ENCODE results near the gene RPL39L. TPM values are rescaled to one million over a fixed set of nuclear protein-coding genes. Genes with fewer than 3 reads are reported as not detected.

The RPL39L gene
- total and polyA plus RNA-seq, 3 donors from 2014 or later, result 93.0 to 421 (median 101) TPM

DNA sequence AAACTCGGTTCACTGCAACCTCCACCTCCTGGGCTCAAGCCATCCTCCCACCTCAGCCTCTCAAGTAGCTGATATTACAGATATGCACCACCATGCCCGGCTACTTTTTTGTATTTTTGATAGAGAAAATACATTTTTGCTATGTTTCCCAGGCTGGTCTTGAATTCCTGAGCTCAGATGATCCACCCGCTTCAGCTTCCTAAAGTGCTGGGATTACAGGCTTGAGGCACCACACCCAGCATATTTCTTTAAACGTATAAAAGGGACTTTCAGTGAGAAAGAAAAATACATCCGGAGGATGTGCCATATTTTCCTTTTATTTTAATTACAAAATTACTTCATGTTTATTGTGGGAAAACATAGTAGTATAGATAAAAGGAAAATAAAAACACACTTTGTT lies 55.2 kb downstream of the RPL39L start:
- no peaks in the 10 kb centered on the region for H3K9me3 ChIP-seq
- intact Hi-C loops (cut with DNase I; ENCODE audit: low total_unique reads), result no loop called here
- DNase-seq, result no peak
- H3K36me3 ChIP-seq (ENCODE audit: low read depth, missing control alignments), result no peaks in the 10 kb centered on the region
- H3K27ac ChIP-seq, result no peak overlapping the region
- H3K27me3 ChIP-seq, result no peaks in the 10 kb centered on the region
- no peak for TF ChIP-seq POLR2A (IDR thresholded peaks at IDR 0.05)
- TF ChIP-seq, protein P1, sequence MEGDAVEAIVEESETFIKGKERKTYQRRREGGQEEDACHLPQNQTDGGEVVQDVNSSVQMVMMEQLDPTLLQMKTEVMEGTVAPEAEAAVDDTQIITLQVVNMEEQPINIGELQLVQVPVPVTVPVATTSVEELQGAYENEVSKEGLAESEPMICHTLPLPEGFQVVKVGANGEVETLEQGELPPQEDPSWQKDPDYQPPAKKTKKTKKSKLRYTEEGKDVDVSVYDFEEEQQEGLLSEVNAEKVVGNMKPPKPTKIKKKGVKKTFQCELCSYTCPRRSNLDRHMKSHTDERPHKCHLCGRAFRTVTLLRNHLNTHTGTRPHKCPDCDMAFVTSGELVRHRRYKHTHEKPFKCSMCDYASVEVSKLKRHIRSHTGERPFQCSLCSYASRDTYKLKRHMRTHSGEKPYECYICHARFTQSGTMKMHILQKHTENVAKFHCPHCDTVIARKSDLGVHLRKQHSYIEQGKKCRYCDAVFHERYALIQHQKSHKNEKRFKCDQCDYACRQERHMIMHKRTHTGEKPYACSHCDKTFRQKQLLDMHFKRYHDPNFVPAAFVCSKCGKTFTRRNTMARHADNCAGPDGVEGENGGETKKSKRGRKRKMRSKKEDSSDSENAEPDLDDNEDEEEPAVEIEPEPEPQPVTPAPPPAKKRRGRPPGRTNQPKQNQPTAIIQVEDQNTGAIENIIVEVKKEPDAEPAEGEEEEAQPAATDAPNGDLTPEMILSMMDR (IDR thresholded peaks at IDR 0.05), result no peak
- no peaks in the 10 kb centered on the region for H3K4me1 ChIP-seq
- 45 to 73% methylated on average over 5 of the region's 5 CpGs for WGBS, 2 donors
- H3K4me3 ChIP-seq, result no peak overlapping the region

DNA sequence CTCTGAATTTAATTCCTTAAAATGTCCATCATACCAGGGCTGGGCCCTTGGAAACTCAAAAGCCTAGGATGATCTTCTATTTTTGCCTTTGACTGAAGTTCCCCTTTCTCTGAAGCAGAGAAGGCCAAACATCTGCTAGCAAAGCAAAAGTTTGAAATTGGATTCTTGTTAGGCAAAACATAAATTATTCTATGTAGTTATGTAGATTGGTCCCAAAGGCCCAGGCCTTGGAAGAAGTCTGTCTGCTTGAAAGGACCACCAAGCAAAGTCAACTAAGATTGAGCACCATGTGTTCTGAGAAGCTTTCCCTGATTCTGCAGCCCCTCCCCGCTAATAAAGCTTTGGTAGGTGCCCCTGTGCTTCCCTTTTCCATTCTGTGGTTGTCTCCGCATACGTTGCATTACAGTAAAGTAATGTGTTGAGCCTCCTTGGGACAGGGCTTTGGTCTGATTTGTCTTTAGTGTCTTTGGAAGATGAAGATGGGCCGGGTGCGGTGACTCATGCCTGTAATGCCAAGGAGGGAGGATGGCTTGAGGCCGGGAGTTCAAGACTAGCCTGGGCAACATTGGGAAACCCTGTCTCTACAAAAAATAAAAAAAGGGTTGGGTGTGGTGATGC lies 56.4 kb downstream of the RPL39L start:
- TF ChIP-seq, protein P1 (IDR thresholded peaks at IDR 0.05), result no peak
- TF ChIP-seq POLR2A (IDR thresholded peaks at IDR 0.05), result no peak
- no peaks in the 10 kb centered on the region for H3K27me3 ChIP-seq
- intact Hi-C loops (cut with DNase I; ENCODE audit: low total_unique reads), result no loop called here
- DNase-seq, result no peak
- WGBS, 2 donors, result 91 to 95% methylated on average over 6 of the region's 6 CpGs
- H3K9me3 ChIP-seq, result no peaks in the 10 kb centered on the region
- no peaks in the 10 kb centered on the region for H3K4me1 ChIP-seq
- H3K27ac ChIP-seq, result no peak overlapping the region
- H3K36me3 ChIP-seq (ENCODE audit: low read depth, missing control alignments), result no peaks in the 10 kb centered on the region
- H3K4me3 ChIP-seq, result no peak overlapping the region

DNA sequence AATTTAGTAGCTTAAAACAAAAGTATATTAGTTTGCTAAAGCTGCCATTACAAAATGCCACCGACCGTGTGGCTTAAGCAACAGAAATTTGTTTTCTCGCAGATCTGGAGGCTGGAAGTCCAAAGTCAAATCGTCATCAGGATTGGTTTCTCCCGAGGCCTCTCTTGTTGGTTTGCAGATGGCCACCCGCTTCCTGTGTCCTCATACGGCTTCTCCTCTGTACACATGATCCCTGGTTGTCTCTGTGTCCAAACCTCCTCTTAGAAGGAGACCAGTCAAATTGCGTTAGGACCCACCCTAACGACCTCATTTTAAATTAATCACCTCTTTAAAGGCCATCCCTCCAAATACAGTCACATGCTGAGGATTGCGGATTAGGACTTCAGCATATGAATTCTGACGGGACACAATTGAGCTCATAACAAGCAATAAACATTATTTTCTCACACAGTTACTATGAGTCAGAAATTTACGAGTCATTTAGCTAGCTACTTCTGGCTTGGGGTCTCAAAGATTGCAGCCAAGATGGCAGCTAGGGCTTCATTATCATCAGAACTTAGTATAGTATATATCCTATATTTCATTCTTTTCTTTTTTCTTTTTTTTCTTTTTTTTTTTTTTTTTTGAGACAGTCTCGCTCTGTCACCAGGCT lies 58.4 kb downstream of the RPL39L start:
- WGBS, 2 donors, result 87 to 92% methylated on average over 13 of the region's 13 CpGs
- no peak overlapping the region for H3K27ac ChIP-seq
- intact Hi-C loops (cut with DNase I; ENCODE audit: low total_unique reads), result no loop called here
- DNase-seq, result no peak
- H3K27me3 ChIP-seq, result no peaks in the 10 kb centered on the region
- no peaks in the 10 kb centered on the region for H3K36me3 ChIP-seq (ENCODE audit: low read depth, missing control alignments)
- no peaks in the 10 kb centered on the region for H3K9me3 ChIP-seq
- H3K4me3 ChIP-seq, result no peak overlapping the region
- H3K4me1 ChIP-seq, result no peaks in the 10 kb centered on the region
- TF ChIP-seq POLR2A (IDR thresholded peaks at IDR 0.05), result no peak
- TF ChIP-seq, protein P1 (IDR thresholded peaks at IDR 0.05), result no peak

DNA sequence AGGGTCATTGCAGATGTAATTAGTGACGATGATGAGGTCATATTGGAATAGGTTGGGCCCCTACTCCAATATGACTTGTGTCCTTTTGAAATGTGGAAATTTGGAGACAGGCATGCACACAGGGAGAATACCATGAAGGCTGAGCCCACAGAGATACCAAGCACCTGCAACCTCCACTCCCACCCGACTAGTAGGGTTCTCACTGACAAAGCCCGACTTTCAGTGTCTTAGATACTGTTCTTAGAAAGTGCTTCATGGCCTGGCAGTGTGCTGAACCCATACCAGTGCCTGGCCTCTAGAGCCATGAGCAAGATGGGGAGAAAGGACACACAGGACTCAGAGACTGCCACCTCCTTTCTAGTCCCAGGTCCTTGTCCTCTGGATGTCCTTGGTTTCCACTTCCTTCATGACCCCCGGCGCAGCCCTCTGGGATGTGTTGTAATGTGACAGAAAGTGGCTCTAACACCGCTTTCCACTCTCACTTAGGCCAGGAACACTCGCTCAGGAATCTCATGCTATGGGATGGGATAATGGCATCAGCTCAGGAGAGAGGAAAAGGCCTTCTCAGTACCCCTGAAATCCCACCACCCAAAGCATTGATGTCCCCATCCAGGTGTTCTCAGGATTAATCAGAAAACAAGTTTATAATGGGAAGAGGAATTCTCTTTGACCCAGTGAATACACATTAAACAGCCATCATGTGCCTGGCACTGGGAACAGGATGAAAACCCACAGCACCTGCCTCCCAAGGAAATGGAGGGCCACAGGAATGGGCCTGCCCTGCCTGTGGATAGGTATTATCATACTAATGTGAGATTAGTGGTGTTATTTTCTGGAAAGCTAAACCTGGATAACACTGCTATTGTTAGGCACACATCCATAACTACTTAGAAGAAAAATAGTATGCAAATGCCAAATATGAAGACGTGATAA lies 59.9 kb downstream of the RPL39L start:
- 91% methylated on average over 8 of the region's 8 CpGs for WGBS, 2 donors
- intact Hi-C loops (cut with DNase I; ENCODE audit: low total_unique reads), result no loop called here
- no peak for DNase-seq
- Histone ChIP-seq H3K27me3 (no peaks in the 10 kb centered on the region), H3K9me3 (no peaks in the 10 kb centered on the region), H3K4me3 (no peak overlapping the region), H3K36me3 (ENCODE audit: low read depth, missing control alignments) (no peaks in the 10 kb centered on the region), H3K27ac (no peak overlapping the region), H3K4me1 (no peaks in the 10 kb centered on the region)
- no peak for TF ChIP-seq POLR2A (IDR thresholded peaks at IDR 0.05)
- TF ChIP-seq, protein P1 (IDR thresholded peaks at IDR 0.05), result no peak

Data from testis (tissue), 3 donors.